Myocyte (in vitro differentiated cells): Measurements from ENCODE around the gene KLF8. TPM values are rescaled to one million over a fixed set of nuclear protein-coding genes. Genes with fewer than 3 reads are reported as not detected.

Experiments used
- DNase-seq: peaks from one replicate; pipeline ENCODE4 v3.0.0-alpha.2; 2012; ENCODE audit warnings: low read depth
- total RNA-seq: library from RNA; depleted of rRNA; stranded (reverse); fragments of >200 nt; gene quantifications from 2 replicates; pipeline ENCODE4 v1.2.3, GENCODE V29; 2014

The KLF8 gene
- total RNA-seq, 1 donor from 2014 or later: 1.9 TPM

DNA sequence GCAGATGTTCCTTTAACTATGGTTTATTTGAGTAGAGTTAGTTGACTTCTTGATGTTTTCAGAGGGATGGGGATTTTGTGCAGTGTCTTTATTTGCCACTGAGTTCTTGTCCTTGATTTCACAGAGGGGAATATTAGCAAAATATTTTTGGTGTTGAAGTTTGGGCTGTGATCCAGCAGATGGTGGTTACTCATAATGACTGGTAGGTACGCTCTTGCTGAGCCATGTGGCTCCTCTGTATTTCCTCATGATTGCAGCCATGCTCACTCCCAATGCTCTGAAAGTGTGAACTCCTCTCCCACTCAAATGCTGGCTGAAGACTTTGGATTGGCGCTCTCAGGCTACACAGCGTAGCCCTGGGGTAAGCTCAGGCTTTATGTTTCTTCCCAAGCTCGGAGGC is 77.7 kb downstream of the KLF8 start:
- DNase-seq: no peak

DNA sequence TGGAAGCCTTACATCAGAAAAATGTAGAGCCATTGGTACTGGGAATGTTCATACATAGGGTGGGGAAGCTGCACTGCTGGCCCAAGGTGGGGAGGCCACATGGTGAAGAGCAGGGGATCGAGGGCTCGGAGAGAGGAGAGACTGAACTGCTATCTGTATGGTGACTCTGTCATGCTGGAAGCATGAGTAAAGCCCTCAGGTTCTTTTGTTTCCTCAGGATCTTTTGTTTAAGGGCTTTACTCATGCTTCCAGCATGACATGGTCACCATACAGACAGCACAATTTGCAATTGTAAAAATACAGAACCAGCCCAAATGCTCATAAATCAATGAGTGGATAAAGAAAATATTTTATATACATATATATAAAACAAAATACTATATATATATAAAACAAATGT is 78.4 kb downstream of the KLF8 start:
- DNase-seq: no peak

DNA sequence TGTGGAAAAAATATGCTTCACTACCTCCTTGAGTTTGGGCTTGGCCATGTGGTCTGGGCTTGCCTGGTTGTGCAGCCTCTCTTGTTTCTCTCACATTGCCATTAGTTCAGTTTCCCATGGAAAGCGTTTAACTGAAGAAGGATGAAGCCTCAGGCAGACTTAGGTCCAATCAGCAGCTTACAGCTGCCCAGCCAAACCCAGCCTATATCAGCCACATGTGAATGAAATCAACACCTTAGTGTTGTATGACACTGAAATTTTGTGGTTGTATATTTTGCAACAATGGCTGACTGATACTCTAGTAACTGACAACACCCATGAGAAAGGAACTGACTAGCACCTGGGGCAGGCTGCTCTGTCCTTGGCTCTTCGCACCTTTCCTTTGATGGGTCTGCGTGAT is 81.2 kb downstream of the KLF8 start:
- DNase-seq: no peak

DNA sequence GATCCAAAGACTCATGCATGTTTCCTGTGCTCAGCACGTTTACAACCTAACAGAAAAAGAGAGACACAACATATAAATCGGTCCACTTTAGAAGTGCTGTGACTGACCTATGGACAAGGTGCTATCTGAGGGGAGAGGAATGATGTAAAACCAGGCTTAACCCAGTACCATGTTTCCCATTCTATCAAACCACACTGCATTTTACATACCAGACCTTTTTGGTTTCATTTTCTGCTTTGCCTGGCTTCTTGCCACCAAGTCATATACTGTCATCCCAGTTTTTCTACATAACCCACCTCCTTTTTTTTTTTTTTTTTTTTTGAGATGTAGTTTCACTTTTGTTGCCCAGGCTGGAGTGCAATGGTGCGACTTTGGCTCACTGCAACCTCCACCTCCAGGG is 82.2 kb downstream of the KLF8 start:
- DNase-seq: no peak

DNA sequence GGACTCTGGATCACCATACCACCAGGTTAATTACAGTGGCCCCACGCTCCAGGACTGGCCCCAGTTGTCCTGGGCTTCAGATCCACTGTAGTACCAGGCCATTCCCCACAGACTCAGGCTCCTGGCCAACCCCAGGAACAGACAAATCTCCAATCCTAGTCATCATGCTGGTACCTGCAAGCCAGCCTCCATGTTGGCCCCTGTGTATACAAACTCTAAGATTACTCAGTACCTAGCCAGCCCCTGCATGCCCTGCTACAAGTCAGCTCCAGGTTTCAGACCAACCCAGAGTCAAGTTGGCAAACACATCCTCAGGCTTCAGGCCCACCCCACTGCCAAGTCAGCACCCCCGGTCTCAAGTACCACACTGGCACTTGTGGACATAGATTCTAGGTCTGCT is 85.9 kb downstream of the KLF8 start:
- no peak for DNase-seq

DNA sequence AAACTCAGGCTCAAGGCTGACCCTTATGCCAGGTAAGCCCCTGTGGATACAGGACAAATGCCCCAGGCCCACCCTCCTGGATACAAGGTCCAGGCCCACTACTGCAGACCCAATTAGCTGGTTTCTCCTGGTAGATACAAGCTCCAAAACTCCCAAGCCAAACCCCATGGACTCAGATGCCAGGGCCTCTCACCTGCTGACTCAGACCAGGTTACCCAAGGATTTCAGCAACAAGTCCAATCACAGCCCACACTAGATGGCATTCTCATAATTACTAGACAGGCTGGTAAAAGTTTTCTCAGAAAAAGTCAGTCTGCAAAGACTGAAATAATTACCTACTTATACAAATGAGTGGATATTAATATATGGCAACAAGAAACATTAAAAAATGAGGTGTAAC is 87.0 kb downstream of the KLF8 start:
- DNase-seq: no peak
